Panc1 (cell line): ENCODE results near the gene DKK3.

Experiments used
- CTCF ChIP-seq: fragments of 450-650 bp; IDR thresholded peaks from 2 replicates; pipeline ENCODE4 v1.5.1; 2017; ENCODE audit warnings: mild to moderate bottlenecking
- REST ChIP-seq, 2 experiments: IDR thresholded peaks; 2 replicates each; pipeline ENCODE4 v1.6.1; 2011 to 2012; ENCODE audit warnings: low read depth in 2 of 2, control low read depth in 1 of 2, low read length in 1 of 2, mild to moderate bottlenecking in 1 of 2, moderate library complexity in 1 of 2; ENCODE audit not compliant: insufficient read depth in 1 of 2
- SIN3A ChIP-seq: IDR thresholded peaks from 2 replicates; pipeline ENCODE4 v1.6.1; 2012; ENCODE audit warnings: low read depth, mild to moderate bottlenecking, low read length, moderate library complexity, borderline replicate concordance; ENCODE audit not compliant: insufficient read depth

GRCh38 chr11:12026331-12027211 is 18.1 kb upstream of the DKK3 start:
- TF ChIP-seq REST (IDR thresholded peaks at IDR 0.05; ENCODE audit: insufficient read depth in 1 of 2, low read depth in 2 of 2, low read length in 1 of 2), result no peak
- TF ChIP-seq CTCF, result no peak
- no peak for TF ChIP-seq SIN3A
